Left lung (tissue), 10 donors: ENCODE results near the gene LAMA5. TPM values are rescaled to one million over a fixed set of nuclear protein-coding genes. Genes with fewer than 3 reads are reported as not detected.

ENCODE experiments used
- ATAC-seq: fragments of 200-7000 bp; cut with Tn5 transposase; one replicate; pipeline ENCODE4 v1.9.1; 2020; ENCODE audit warnings: moderate library complexity
- DNase-seq, 4 donors: peaks; one replicate each; pipeline ENCODE4 v3.0.0-alpha.2; 2013 to 2020
- H3K27ac ChIP-seq, 2 donors: fragments of 200-600 bp; sonication (generic) in 1 of 2; one replicate each; pipeline versions ENCODE4 v1.5.0 to v1.8.0; 2020 to 2021
- H3K27me3 ChIP-seq, 2 donors: fragments of 200-600 bp; sonication (generic) in 1 of 2; one replicate each; pipeline versions ENCODE4 v1.5.0 to v1.8.0; 2020 to 2021
- H3K36me3 ChIP-seq, 2 donors: fragments of 200-600 bp; sonication (generic) in 1 of 2; one replicate each; pipeline versions ENCODE4 v1.5.0 to v1.8.0; 2020 to 2021
- H3K4me1 ChIP-seq, 2 donors: fragments of 200-600 bp; one replicate each; pipeline ENCODE4 v1.8.0; 2021
- H3K4me3 ChIP-seq, 2 donors: fragments of 200-600 bp; sonication (generic) in 1 of 2; one replicate each; pipeline versions ENCODE4 v1.5.0 to v1.8.0; 2020 to 2021; ENCODE audit warnings: mild to moderate bottlenecking in 1 of 2
- H3K9me3 ChIP-seq, 2 donors: fragments of 200-600 bp; sonication (generic) in 1 of 2; one replicate each; pipeline versions ENCODE4 v1.5.0 to v1.8.0; 2020 to 2021
- intact Hi-C, 2 donors: fragments of 100-400 bp; cut with DNase I; formaldehyde crosslinking; loops; one replicate each; pipeline versions ENCODE4 v1.11.2 to v1.14.2; 2022
- polyA plus RNA-seq, 6 donors: library from polyadenylated mRNA; unstranded; fragments of 120-200 nt; gene quantifications; one replicate each; pipeline ENCODE4 v1.2.1, GENCODE V29; 2013; ENCODE audit not compliant: insufficient read length in 6 of 6
- total RNA-seq, 2 donors: library from RNA; stranded (reverse); fragmentation: NEBNext Ultra II Directional; extraction: Animal tissue kit (Norgen Biotek cat#: 25700); gene quantifications; one replicate each; pipeline ENCODE4 v1.2.1, GENCODE V29; 2021
- TF ChIP-seq, protein P1 (sequence below), 2 donors: fragments of 200-600 bp; sonication (generic) in 1 of 2; IDR thresholded peaks; one replicate each; pipeline versions ENCODE4 v1.5.0 to v1.8.0; 2021; ENCODE audit warnings: antibody characterized with exemption in 2 of 2
- donor health status: DM: no; HTN: yes; CAD: no.
- donor health status: DM: no; HTN: no; CAD: no.

LAMA5 gene
- total and polyA plus RNA-seq, 8 donors = 123 to 267 (median 158) TPM

DNA sequence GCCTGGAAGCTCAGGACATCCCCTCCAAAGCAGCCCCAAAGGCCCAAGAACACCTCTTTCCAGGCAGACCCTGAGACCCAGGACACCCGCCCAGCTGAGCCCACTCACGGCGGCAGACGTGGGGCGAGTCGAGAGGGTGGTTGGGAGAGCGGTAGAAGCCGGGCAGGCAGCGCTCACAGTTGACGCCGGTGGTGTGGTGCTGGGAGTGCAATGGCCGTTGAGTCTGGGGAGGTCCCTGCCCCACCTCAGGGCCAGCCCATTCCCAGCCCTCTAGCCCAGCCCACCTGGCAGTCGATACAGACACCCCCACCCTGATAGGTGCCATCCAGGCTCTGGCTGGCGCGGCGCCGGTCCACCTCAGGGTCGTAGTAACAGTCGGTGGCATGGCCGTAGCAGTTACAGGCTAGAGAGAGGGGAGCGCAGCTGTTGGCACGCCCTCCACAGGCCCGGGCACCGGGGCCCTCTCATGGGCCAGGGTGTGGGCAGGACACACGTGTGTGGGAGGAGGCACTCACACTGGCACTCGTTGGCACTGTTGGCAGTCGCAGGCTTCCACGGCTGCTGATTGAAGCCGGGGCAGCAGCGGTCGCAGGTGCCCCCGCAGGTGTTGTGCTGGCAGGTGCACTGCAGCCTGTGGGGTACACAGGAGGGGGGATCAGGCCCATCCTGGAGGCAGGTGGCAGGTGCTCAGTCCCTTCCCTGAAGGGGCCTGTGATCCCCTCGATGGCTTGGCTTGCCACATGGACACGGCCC, 20.5 kb downstream of the LAMA5 start:
- TF ChIP-seq, protein P1, sequence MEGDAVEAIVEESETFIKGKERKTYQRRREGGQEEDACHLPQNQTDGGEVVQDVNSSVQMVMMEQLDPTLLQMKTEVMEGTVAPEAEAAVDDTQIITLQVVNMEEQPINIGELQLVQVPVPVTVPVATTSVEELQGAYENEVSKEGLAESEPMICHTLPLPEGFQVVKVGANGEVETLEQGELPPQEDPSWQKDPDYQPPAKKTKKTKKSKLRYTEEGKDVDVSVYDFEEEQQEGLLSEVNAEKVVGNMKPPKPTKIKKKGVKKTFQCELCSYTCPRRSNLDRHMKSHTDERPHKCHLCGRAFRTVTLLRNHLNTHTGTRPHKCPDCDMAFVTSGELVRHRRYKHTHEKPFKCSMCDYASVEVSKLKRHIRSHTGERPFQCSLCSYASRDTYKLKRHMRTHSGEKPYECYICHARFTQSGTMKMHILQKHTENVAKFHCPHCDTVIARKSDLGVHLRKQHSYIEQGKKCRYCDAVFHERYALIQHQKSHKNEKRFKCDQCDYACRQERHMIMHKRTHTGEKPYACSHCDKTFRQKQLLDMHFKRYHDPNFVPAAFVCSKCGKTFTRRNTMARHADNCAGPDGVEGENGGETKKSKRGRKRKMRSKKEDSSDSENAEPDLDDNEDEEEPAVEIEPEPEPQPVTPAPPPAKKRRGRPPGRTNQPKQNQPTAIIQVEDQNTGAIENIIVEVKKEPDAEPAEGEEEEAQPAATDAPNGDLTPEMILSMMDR (IDR thresholded peaks at IDR 0.05) = no peak
- Histone ChIP-seq H3K9me3 (no peaks in the 10 kb centered on the region), H3K27me3 (no peaks in the 10 kb centered on the region), H3K4me3 (no peak overlapping the region), H3K4me1 (peaks cover 0 to 7% of the 10 kb centered on the region in 2 donors), H3K27ac (no peak overlapping the region), H3K36me3 (peaks cover 0 to 60% of the 10 kb centered on the region in 2 donors)
- DNase-seq (peak in 1 of 4 donors; percentile 70), ATAC-seq (no peak)
- intact Hi-C loops = no loop called here

DNA sequence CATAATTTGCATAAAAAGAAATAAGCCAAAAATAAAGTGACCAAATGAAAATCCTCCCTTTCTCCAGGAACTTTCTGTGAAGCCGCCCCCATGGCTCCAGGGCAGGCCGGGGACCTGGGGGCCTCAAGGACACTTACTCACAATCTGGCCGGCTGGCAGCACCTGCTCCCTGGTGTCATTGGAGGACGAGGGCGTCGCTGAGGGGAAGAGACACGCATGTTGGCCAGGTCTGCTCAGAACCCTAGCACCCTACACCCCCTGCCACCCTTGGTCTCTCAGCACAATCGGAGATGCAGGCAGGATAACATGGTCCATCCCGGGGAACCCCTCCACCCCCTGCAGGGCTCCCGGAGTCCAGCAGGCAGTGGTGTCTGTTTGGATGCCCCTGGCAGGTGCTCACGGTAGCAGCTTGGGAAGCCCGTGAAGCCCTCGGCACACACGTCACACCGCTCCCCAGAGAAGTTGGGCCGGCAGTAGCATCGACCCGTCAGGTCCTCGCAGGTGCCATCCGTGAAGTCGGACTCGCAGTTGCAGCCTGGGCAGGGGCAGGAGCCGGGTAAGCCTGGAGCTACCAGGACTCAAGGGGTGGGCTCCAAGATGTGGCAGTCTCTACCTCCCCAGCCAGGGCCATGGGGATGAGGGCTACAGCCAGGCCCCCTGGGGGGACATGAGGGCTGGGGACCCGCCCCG, 21.3 kb downstream of the LAMA5 start:
- Histone ChIP-seq H3K27ac (no peak overlapping the region), H3K4me1 (peaks cover 0 to 5% of the 10 kb centered on the region in 2 donors), H3K9me3 (no peaks in the 10 kb centered on the region), H3K27me3 (no peaks in the 10 kb centered on the region), H3K36me3 (peaks cover 0 to 57% of the 10 kb centered on the region in 2 donors), H3K4me3 (no peak overlapping the region)
- ATAC-seq (no peak), DNase-seq (peak in 1 of 4 donors; percentile 76)
- TF ChIP-seq, protein P1 (IDR thresholded peaks at IDR 0.05) = no peak
- intact Hi-C loops = no loop called here

DNA sequence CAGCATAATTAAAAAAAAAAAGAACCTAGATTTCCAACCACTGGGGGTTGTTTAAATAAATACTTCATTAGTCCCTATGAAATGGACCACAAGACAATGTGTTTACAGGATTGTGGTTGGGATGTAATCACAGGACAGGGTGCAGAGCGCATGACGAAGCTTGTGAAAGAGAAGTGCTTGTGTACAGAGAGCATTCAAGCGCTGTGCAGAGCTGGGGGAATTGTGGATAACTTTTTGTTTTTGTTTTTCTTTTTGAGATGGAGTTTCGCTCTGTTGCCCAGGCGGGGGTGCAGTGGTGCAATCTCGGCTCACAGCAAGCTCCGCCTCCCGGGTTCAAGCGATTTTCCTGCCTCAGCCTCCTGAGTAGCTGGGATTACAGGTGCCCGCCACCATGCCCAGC, 22.3 kb downstream of the LAMA5 start:
- H3K9me3 ChIP-seq = no peaks in the 10 kb centered on the region
- no peak overlapping the region for H3K27ac ChIP-seq
- no peaks in the 10 kb centered on the region for H3K4me1 ChIP-seq
- H3K4me3 ChIP-seq = no peak overlapping the region
- H3K36me3 ChIP-seq = peaks cover 0 to 61% of the 10 kb centered on the region in 2 donors
- DNase-seq (peak in 1 of 4 donors; percentile 29), ATAC-seq (no peak)
- TF ChIP-seq, protein P1 (IDR thresholded peaks at IDR 0.05) = no peak
- no peaks in the 10 kb centered on the region for H3K27me3 ChIP-seq
- intact Hi-C loops = no loop called here

DNA sequence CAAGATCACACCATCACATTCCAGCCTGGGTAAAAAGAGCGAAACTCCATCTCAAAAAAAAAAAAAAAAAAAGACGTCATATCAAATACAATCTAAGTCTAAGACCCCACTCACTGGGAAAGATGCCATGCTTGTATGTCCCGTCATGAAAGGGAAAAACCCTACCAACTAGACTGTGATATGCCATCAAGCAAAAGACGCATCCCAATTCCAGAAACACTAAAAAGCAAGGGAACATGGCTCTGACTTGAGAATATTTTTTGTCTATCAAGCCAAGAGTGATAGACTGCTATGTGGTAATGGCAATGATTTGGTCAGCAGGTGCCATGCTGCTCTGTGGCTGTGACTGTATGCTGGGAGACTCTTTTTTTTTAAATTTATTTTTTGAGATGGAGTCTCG, 23.0 kb downstream of the LAMA5 start:
- H3K9me3 ChIP-seq = no peaks in the 10 kb centered on the region
- H3K27ac ChIP-seq = no peak overlapping the region
- H3K4me3 ChIP-seq = no peak overlapping the region
- TF ChIP-seq, protein P1 (IDR thresholded peaks at IDR 0.05) = no peak
- H3K4me1 ChIP-seq = no peaks in the 10 kb centered on the region
- intact Hi-C loops = no loop called here
- H3K27me3 ChIP-seq = no peaks in the 10 kb centered on the region
- peaks cover 0 to 68% of the 10 kb centered on the region in 2 donors for H3K36me3 ChIP-seq
- DNase-seq = no peak
- ATAC-seq = no peak

DNA sequence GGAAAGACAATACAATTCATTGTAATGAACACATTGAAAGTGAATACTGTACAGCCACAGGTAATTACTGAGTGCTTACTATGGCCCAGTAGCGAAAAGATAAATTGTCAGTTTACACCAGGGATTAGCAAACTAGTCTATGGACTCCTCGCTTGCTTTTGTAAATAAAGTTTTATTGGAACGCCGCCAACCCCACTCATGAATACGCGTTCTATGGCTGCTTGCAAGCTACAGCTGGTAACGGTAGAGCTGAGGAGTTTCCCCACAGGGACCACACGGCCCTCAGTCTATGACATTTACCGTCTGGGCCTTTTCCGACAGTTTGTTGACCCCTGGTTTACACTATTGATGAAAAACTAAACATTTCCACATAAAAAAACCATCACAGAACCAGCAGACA, 24.2 kb downstream of the LAMA5 start:
- peak in 1 of 4 donors; percentile 4 for DNase-seq
- peaks cover 0 to 79% of the 10 kb centered on the region in 2 donors for H3K36me3 ChIP-seq
- no peaks in the 10 kb centered on the region for H3K27me3 ChIP-seq
- no peak overlapping the region for H3K4me3 ChIP-seq
- H3K27ac ChIP-seq = no peak overlapping the region
- TF ChIP-seq, protein P1 (IDR thresholded peaks at IDR 0.05) = no peak
- no peak for ATAC-seq
- no peaks in the 10 kb centered on the region for H3K4me1 ChIP-seq
- intact Hi-C loops = no loop called here
- H3K9me3 ChIP-seq = no peaks in the 10 kb centered on the region
